SW480 (cell line): Measurements from ENCODE around the gene SLC7A10.
"Not testable (repeated sequence)": the region's sequence is repeated elsewhere in the genome, so short reads cannot be mapped to it uniquely, and the experiment has no call there.

Experiments
- DNase-seq: peaks from one replicate; pipeline ENCODE4 v3.0.0-alpha.2; 2016; ENCODE audit warnings: low spot score

The SLC7A10 gene

DNA sequence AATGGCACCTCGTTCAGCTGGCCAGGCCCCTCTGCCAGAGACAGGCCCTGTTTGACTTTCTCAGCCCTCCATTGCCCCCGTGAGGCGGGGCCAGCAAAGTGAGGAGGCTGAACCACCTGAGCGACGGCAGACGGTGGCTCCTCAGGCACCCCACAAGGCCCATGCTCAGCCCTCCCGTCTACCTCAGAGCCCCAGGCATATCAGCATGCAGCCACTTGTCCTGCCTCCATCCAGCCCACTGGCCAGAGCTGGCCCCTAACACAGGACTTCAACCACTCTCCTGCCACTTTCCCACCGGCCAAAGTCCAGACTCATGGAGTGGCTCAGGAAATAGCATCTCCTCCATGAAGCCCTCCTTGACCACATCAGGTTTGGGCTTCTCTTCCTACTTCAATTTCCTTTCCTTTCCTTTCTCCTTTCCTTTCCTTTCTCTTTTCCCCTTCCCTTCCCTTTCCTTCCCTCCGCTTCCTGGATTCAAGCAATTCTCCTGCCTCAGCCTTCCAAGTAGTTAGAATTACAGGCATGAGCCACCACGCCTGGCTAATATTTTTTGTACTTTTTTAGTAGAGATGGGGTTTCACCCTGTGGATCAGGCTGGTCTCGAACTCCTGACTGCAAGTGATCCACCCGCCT lies 9.3 kb downstream of the SLC7A10 start:
- no peak for DNase-seq

DNA sequence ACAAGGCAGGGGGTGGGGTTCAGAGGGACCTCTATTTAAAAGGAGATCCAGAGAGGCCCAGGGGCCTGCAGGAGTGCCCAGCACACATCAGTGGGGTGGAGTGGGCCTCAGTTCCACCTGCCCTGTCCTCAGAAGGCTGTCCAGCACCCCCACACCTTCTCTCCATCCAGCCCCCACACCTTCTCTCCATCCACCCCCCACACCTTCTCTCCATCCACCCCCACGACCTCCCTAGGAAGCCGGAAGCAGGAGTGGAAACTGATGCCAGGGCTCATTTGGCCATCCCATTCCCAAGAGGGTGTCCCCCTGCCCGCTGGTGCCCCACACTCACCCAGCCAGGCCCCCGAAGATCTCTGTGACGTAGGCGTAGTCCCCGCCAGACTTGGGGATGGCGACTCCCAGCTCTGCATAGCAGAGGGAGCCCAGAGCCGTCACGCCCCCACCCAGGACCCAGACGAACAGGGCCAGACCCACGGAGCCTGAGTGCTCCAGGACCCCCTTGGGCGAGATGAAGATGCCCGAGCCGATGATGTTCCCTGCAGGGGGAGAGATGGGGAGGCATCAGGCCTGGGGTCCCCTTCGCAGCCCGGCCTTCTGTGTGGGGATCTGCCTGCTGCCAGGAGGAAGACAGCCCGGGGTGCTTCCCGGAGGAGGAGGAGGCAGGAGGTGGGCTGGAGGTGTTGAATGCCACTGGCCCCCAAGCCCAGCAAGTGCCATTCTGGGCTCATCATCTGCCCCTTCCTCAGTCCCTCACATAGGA lies 10.0 kb downstream of the SLC7A10 start:
- no peak for DNase-seq

DNA sequence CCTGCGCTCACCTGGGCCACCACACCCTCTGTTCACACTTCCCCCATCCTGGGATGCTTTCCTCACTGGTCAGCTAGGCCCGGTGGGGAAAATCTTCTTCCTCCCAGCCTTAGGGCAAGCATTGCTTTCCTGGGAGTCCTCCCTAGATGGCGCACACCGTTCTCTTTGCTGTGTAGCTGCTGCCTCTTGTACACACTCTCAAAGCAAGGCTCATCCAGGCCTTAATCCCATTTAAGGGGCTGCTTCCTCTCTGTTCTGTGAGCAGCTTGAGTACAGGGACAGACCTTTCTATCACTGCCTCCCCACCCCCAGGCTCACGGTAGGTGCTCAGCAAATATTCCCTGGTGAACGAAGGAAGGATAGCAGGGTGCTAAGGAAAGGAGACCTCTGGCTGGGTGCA lies 11.1 kb downstream of the SLC7A10 start:
- DNase-seq = peak; percentile 33

DNA sequence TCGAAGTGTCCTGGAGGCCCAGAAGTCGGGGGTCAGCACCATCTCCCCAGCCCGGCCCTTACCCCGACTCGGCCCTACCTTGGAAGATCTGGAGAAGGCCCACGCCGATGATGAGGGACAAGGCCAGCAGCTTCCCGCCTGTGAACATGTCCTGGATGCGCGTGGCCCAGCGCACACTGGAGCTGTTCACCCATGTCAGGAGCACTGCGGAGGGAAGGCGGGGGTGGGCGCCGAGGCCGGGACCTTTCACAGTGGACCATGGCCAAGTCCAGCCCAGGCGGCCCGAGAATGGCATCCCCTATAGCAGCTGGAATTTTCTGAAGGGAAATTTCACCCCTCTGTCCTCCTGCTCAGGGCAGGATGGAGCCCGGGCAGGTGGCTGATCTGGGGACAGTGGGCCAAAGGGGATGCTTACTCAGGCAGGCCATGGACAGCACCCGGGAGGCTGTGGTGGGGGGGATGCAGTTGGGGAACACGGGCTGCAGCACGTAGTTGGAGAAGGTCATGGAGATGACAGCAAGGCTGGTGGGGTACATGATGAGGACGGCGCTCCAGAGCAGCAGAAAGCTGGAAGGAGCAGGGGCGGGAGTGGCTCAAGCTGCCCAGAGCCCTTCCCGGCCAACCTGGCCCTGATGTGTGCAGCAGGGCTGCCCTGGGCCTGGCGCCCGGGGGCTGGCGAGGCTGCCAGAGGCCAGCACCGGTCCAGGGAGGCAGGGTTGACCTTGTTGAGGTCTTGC lies 13.0 kb downstream of the SLC7A10 start:
- DNase-seq = no peak

DNA sequence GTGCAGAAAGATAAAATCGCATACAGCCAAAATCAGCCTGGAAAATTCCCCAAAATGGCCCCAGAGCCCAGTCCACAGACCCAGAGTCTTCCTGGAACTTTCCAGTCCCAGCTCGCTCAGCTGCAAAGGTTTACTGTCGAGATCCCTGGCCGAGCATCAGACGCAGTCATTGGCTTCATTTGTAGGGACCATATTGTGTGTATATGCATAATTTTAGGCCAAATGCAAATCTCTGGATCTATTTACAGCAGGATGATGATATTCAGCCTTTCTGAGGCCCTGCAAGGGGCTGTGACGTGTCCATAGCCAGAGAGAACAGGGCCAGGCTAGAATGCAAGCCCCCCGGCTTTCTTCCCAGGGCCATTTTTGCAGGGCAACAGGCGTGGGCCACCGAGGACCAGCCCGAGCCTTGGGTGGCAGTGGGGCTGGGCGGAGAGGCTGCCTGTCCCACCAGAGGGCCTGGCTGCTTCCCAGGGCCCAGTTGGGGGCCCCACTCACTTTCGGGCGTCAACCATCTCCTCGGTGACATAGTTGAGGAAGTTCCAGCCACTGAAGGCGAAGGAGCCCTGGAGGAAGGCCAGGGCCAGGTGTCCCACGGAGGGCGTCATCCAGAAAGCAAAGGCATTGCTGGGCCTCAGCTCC lies 13.7 kb downstream of the SLC7A10 start:
- DNase-seq = no peak

DNA sequence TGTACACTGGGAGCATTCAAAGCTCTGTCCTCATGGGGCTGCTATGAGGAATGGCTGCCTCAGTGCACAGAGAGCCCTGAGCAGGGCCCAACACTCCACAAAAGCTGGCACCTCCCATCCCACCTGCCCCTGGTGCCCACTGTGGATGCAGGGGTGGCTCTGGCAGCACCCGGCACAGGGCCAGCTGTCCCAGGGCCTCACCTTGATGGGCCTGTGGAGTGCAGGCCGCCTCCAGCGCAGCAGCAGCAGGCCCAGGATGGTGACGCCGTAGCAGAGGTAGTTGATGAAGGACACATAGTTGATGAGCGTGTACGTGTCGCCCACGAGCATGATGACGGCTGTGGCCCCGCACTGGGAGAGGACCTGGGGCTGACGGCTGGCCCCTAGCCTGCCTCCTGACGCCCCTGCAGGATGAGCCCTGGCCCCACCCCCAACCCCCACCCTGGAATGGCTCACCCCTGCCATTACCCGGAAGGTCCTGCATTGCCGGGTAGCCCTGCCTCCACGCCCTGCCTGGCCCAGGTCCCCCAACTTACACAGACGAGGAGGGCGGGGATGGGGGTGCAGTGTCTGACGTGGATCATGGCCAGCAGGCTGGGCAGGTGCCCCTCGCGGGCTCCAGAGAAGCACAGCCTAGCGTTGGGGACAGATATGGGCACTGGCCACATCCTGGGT lies 15.2 kb downstream of the SLC7A10 start:
- no peak for DNase-seq

DNA sequence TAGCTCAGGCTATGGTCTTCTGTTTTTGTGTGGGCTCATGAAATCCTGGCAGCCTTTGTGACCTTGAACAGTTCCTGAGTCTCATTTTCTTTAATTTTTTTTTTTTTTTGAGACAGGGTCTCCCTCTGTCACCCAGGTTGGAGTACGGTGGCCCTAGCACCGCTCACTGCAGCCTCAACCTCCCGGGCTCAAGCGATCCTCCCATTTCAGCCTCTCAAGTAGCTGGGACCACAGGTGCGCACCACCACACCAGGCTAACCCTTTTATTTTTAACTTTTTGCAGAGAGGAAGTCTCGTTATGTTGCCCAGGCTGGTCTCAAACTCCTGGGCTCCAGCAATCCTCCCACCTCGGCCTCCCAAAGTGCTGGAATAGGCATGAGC lies 15.8 kb downstream of the SLC7A10 start:
- not testable (repeated sequence) for DNase-seq

DNA sequence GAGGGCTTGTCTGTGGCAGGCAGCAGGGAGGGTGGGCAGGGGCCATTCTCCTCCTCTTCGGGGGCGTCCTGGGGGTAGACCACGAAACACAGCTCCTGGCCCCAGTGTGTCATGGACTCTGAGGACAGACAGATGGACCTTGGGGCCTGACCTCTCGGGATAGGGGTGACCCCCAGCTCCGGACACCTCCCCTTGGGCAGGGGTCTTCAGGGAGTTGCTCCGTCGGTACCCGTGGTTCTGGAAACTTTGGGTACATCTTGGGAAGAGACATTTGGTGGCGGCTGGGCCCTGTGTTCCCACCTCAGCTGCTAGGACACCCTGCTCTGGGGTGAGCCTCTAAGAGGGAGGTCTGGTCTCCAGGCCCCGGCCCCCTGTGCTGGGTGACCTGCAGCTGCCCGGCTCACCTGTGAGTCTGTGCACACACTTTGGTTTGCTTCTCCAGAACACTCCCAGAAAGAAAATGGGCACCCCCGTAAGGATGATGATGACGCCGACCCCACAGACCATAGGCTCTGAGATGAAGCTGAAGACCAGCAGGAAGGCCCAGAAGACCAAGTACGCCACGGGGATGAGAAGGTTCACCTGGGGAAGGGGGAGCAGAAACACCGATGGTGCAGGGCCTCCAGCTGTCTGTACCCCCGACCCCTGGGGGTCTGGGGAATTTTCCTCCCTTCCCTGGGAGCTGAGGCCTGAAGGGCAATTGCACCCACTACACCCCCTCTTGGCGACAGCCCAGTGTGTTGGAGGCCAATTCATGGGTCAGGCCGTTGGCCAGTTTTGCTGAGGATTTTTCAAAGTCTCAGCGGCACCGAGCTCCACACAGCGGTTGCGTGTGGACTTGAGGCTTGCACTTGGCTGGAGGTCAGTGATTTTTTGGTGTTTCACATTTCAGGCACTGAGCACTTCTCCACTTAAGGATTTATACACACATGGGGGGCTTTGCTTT lies 16.5 kb downstream of the SLC7A10 start:
- DNase-seq = no peak

DNA sequence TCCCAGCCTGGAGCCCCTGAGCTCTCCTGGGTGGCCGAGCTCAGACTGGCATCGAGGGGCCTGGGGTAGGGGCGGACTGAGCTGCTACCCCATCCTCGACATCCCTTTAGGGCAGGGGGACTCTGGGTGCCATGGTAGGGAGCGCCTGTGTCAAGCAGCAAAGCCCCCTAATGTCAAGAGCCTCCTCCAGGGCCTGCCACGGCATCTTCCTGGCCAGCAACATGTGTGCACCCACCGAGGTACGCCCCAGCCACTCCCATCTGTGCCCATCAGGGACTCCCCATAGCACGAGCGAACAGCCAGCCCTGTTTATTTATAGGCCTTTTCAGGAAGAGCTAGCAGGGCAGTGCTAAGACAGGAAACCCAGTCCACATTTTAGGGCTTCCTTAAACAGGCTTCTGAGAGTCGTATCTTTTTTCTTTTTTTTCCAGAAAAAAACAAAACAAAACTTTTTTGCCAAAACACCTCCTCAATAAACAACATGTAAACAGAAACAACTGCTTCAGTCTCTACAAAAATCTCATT lies 17.2 kb downstream of the SLC7A10 start:
- no peak for DNase-seq

DNA sequence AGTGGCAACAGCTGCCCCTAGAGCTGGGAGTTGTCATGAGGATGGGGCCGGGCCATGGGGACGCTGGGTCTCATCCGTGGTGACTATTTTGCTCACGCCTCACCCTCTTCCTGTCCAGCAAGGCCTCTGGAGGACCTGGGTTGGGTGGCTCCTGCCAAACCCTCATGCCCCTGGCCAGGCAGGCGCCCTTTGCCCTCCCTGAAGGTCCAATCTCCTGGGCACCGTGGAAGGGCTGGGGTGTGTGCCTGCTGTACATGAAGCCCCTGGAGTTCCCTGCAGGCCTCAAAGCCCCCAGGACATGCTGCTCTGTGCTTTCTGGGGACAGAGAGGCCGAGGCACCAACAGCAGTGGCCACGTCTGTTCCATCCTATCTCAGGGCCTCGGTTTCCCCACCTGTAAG lies 17.7 kb downstream of the SLC7A10 start:
- no peak for DNase-seq

DNA sequence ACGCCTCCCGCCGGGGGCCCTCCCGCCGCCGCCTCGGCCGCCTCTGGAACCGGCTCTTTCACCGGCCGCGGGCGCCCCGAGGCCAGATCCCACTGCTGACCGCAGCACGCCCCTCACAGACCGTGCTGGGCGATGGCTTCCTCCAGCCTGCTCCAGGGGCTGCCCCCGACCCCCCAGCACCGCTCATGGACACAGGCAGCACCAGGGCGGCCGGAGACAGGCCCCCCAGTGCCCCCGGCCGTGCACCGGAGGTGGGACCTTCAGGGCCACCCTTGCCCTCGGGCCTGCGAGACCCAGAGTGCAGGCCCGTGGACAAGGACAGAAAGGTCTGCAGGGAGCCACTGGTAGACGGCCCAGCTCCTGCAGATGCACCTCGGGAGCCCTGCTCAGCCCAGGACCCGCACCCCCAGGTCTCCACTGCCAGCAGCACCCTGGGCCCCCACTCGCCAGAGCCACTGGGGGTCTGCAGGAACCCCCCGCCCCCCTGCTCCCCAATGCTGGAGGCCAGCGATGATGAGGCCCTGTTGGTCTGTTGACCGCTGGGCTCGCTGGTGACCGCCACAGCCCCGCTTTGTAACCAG lies 18.5 kb downstream of the SLC7A10 start:
- DNase-seq = no peak

DNA sequence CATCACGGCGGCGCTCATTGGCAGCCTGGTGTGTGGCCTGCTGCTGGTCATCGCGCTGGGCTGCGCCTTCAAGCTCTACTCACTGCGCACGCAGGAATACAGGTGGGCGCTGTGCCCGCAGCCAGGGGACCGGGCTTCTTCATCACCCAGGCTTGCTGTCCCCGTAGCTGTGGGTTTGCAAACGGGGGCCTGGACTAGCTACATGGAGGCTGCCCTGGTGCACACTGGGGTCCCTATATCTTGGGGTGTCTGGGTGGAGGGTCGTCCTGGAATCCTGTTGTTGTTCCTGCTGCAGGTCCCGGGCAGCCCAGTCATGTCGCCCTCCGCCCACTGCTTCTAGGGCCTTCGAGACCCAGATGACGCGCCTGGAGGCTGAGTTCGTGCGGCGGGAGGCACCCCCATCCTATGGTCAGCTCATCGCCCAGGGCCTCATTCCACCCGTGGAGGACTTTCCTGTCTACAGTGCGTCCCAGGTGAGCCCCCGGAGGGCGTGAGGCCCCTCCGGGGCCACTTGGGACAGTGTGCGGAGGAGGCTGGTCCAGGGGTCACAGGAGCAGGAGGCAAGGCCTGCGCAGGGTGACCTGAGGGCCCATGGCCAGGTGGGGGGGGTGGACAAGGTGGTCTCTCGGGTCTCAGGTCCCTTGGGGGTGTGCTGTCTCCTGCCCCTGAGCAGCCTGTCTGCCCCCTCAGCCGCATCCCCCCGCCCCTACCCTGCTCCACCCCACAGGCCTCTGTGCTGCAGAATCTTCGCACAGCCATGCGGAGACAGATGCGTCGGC lies 19.2 kb downstream of the SLC7A10 start:
- DNase-seq = no peak

DNA sequence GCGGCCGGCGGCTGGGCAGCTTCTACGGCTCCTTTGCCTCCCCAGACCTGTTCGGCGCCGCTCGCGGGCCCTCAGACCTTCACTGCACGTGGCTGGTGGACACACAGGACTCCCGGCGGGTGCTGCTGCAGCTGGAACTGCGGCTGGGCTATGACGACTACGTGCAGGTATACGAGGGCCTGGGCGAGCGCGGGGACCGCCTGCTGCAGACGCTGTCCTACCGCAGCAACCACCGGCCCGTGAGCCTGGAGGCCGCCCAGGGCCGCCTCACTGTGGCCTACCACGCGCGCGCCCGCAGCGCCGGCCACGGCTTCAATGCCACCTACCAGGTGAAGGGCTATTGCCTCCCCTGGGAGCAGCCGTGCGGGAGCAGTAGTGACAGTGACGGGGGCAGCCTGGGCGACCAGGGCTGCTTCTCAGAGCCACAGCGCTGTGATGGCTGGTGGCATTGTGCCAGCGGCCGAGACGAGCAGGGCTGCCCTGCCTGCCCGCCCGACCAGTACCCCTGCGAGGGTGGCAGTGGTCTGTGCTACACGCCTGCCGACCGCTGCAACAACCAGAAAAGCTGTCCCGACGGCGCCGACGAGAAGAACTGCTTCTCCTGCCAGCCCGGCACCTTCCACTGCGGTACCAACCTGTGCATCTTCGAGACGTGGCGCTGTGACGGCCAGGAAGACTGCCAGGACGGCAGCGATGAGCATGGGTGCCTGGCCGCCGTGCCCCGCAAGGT lies 20.0 kb downstream of the SLC7A10 start:
- no peak for DNase-seq

DNA sequence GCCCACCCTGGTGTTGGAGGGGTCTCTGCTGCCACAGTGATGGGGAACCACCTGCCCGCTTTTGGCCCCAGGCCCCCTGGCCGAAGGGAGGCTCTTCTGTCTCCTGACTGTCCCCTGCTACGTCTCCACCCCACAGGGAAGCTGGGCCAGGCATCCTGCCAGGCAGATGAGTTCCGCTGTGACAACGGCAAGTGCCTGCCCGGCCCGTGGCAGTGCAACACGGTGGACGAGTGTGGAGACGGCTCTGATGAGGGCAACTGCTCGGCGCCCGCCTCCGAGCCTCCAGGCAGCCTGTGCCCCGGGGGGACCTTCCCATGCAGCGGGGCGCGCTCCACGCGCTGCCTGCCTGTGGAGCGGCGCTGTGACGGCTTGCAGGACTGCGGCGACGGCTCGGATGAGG lies 20.5 kb downstream of the SLC7A10 start:
- DNase-seq = no peak

DNA sequence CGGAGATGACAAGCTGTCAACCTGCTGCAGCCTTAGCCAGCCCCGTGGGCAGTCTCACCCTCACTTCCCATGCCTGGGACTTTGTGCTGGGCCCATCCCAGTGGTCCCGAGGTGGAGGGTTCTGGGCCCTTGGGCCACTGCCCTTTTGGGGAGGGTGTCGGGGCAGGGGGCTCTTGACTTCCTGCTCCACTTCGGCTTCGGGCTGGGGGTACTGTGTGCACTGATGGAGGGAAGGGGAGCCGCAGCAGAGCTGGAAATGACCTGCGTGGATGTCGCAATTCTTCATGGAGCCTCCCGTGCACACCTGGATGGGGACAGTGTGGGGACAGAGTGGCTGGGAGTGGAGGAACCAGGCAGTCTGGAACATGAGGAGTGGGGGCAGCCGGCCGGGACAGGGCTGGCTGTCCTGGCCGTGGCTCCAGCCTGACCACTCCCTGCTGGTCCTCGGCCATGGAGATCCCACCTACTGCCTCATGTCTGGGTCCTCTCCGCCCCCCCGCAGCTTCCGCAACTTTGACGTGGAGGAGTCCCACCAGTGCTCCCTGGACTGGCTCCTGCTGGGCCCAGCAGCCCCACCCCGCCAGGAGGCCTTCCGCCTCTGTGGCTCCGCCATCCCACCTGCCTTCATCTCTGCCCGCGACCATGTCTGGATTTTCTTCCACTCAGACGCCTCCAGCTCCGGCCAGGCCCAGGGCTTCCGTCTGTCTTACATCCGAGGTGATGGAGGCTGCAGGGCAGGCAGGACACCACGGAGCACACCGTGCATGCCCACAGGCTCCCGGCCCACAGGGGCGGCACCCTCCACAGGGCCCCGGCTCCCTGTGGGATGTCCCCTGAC lies 21.3 kb downstream of the SLC7A10 start:
- DNase-seq = no peak

DNA sequence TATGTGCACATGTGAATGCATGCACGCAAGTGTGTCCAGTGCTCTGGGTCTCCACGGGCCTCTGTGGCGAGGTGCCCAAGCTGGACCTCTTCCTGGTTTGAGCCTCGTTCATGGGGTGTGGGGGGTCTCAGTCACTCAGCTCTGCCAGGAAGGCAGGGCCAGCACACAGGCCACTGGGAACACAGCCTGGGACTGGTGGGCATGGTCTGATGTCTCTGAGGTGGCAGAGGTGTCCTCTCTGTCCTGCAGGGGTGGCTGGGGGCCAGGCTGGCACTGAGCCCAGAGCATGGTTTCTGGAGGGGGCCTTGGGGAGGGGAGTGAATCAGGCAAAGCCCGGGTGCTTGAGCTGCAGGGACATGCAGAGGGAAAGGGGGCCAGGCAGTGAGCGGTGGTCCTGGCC lies 22.1 kb downstream of the SLC7A10 start:
- no peak for DNase-seq

DNA sequence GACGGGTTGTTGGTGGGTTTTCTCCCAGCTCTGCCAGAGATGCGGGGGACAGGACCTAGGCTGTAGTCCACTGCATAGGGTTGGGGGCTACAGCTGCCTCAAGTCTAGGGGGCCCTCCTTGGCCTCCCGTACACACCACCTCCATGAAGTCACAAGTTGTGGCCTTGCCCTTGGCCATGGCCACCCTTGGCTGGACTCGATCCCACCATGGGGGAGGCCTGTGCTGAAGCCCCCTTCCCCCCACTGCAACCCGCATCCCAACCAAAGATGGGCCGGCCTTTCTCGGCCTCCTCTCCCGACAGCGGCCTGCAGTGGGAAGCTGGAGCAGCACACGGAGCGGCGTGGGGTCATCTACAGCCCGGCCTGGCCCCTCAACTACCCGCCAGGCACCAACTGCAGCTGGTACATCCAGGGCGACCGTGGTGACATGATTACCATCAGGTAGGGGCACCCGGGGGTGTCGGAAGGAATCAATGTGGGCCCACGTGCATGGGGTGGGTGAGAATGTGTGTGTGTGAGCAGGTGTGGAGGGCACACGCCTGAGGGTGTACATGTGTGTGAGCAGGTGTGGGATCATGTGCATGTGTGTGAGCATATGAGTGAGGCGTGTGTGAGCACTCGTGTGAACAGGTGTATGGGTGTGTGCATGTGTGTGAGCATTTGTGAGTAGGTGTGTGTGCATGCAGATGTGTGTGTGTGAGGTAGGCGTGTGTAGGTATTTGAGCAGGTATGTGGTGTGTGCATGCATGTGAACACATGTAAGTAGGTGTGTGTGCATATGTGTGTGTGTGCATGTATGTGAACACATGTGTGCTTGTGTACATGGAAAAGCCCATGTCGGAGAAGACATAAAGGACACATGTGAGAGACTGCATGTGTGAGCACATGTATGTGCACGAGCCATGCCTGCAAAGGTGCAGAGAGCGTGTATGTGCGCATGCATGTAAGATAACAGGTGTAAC lies 22.8 kb downstream of the SLC7A10 start:
- no peak for DNase-seq
